NCI-H774 (cell line): ENCODE results near the gene KDELR1.

Experiments used
- DNase-seq: peaks from one replicate; lab custom pipeline; 2025; lab: John Stamatoyannopoulos, UW

Gene KDELR1

DNA sequence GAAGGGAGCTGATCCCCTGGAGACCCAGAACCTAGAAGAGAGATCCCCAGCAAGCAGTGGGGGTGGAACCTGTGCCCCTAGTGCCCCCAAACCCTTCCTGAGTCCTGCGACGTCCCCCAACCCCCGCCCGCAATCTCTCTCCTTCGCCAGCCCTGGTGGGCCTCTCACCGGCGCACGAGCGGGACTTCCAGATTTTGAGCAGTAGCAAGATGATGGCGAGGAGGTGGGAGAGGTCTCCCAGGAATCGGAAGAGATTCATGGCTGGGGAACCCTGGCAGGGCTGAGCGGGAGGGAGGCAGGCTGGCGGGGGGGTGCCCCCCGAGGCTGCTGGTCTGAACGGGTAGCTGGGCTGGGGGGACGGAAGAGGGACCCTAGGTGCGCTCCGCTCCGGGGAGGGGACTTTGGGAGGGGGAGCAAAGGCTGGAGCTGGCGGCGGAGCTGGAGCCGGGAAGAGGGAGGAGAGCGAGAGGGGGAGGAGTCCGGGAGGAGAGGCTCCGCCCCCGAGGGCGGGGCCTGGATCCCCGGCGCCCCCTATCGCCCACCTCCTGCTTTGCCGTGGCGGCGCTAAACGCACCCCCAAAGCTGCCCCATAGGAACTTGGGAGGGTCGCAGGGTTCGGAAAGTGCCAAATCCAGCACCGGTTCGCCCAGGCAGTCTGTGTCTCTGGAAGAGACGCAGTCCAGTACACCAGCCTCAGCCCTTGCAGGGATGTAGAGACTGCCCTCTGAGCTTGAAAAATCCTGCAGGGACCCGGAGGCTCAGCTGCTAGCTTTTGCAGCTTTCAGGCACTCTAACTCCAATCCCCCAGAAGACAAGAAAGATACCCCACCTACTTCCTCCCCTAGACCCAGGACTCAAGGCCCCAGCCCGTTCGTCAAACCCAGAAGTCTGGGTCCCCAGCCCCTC, at the start of gene KDELR1:
KDELR1 (minus strand) TSS at position 452 of the 906 bp plus-strand sequence; CDS start at position 259, 193 bp downstream.
- DNase-seq: peak; percentile 58

DNA sequence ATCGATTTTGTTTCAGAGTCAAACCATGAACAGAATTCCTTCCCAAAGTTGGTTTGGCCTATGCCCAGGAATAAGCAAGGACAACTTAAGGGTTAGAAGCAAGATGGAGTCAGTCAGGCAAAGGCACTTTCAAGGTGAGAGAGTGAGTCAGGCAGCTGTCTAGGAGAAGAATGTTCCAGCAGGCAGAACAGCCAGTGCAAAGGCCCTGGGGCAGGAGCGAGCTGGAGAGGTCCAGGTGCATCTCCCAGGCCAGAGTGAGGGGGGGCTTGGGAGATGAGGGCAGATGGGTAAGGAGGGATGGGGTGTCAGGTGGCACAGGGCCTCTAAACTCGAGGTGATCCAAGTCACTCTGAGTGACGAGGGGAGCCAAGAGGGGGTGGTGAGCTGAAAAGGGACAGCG, 45.2 kb upstream of the KDELR1 start:
- no peak for DNase-seq

DNA sequence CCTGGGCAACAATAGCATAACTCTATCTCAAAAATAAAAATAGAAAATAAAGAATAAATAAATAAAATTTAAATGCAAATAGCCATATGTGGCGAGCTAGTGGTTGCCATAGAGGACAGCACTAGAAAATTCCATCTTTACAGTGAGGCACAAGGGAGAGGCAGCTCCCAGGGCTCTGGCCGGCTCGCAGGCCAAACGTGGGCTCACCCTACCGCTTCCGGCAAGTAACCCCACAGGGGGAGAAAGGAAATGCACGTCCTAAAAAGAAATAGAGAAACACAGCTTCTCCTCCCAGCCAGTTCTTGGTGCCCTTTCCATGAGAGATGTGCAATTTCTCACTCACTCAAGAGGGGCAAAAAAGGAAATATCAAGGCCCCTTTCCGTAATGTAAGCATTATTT, 42.0 kb upstream of the KDELR1 start:
- DNase-seq: no peak

DNA sequence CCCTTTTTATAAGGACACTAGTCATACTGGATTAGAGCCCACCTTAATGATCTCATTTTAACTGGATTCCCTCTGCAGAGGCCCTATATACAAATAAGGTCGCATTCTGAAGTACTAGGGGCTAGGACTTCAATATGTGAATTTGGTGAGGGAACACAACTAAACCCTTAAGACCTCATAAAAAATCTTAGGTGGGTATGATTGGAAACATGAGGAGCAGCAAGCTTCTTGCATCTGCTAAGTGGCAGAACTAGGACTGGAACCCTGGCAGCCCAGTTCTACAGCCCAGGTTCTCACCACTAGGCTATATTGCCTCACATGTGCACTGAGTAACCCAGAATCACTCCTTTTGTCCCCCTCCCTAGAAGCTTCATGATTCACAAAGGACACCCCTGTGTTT, 37.3 kb upstream of the KDELR1 start:
- DNase-seq: no peak

DNA sequence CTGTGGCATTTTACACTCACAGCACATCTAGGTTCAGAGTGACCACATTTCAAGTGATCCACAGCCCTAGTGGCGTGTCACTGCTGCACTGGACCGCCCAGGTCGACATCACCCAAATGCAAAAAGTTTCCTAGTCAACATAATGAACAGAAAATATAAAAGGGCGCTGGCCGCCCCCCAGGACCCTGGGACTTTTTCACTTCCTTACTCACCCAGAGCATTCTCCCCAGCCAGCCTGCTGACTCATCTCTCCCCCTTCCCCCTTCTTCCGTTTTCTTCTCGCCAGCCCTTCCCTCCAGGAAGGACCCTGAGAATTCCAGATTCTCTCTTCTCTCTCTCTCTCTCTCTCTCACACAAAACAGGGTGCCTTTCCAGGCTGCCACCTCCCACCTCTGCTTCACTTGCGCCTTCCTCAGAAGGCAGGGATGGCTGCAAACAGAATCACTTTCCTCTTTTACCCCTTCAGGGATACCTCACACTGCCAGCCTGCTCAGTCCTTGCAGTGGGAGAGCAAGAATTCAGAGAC, 33.4 kb upstream of the KDELR1 start:
- no peak for DNase-seq

DNA sequence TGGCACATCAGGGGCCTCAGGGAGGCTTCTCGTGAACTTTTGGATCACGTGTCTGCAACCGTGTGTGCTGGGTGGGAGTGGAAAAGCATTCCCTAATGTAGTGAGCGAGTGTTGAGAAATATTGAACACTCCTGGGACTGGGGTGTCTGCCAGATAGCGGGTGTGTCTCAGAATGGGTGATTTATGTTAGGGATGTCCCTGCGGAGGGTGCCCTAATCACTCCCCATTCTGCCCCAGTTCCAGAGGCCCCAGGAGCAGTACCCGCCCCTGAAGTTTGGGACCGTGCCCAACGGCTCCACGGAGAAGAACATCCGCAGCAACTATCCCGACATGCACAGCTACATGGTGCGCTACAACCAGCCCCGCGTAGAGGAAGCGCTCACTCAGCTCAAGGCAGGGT, 30.2 kb upstream of the KDELR1 start:
- DNase-seq: no peak

DNA sequence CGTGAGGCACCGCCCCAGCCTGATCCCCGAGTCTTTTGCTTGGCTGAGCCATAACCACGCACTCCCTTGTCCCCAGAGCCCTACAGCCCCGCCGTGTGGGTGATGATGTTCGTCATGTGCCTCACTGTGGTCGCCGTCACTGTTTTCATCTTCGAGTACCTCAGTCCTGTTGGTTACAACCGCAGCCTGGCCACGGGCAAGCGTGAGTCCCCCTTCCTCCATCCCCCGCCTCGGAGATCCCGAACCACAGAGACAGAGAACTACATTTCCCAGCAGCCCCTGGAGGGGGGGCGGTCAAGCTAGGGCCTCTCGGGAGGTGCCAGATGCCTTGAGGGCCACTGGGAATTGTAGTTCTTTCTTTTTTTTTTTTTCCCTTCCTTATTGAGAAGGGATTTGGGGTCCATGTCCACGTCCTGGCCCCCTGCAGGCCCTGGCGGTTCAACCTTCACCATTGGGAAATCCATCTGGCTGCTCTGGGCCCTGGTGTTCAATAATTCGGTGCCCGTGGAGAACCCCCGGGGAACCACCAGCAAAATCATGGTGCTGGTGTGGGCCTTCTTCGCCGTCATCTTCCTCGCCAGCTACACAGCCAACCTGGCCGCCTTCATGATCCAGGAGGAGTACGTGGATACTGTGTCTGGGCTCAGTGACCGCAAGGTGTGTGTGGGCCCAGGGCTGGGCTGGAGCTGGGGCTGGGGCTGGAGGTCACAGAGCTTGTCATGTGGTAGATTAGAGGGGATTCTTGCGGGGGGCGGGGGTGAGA, 28.0 kb upstream of the KDELR1 start:
- no peak for DNase-seq

DNA sequence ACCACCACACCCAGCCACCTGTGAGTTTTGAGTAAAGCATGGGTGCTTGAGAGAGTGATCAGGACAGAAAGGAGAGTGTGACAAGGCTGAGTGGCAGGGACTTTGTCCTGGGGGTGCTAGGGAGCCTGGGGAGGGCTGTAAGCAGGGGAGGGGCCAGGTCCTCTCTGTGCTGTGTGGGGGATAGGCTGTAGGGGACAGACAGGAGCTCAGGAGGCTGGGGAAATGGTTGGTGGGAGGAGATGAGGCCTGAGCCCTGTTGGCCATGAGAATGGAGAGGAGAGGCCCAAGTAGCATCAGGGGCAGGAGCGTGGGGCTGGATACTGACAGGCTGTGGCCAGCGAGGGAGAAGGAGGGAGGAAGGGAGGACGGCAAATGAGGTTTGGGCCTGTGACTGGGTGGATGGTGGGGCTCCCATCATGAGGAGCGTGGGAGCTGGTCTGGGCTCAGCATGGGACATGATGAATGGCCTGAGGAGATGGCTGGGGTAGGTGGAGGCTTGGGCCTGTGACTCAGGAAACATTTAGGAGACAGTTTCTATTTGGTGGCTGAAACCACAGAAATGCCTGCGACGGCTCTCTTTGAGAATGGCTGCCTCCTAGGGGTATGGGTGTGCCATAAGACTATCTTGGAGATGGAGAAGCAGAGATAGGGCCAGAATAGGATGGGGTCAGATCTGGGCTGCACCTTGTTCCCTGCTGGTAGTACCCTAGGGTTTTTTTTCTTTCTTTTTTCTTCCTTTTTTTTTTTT, 27.1 kb upstream of the KDELR1 start:
- no peak for DNase-seq

DNA sequence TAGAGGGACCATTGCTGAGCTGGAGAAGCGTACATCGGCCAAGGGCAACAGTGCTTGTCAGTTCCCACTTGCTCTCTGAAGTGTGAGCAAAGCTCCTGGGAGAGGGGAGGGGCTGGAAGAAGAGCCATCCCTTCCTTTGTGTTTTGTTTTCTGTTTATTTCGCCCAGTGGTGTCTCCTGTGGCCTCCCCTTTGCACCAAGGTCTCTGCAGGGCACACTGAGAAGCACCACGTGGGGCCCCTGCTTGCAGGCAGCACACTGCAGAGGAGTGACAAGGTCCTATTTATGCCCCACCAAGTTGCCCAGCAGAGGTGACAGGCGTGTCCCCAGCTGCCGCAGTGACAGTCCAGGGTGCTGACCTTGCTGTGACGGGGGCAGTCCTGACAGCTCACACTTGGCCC, 26.1 kb upstream of the KDELR1 start:
- no peak for DNase-seq

DNA sequence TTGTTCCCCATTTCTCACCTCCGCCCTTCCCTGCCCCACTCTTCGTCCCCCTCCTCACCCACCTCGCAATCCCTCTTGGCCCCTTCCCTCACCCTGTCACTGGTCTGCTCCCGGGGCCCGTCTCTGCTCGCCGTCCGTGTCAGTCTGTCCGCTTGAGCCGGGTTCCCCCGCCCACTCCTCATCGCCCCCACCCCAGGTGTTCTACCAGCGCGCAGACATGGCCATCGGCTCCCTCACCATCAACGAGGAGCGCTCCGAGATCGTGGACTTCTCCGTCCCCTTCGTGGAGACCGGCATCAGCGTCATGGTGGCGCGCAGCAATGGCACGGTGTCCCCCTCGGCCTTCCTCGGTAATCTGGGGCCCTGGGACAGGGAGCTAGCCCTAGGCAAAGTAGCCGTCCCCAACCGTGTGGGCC, 24.5 kb upstream of the KDELR1 start:
- DNase-seq: no peak

DNA sequence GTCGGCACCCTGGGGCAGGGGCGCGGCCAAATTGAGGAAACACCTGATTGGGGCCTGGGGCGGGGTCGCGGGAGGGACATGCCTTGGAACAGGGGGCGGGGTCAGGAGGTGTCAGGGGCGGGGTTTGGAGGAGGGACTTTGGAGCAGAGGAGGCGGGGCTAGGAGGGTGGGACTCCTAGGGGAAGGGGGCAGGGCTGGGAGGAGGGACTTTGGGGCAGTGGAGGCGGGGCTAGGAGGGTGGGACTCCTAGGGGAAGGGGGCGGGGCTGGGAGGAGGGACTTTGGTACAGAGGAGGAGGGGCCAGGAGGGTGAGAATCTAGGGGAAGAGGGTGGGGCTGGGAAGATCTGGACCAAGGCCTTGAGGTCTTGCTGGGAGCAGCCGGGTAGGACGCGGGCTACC, 24.0 kb upstream of the KDELR1 start:
- peak; percentile 51 for DNase-seq

DNA sequence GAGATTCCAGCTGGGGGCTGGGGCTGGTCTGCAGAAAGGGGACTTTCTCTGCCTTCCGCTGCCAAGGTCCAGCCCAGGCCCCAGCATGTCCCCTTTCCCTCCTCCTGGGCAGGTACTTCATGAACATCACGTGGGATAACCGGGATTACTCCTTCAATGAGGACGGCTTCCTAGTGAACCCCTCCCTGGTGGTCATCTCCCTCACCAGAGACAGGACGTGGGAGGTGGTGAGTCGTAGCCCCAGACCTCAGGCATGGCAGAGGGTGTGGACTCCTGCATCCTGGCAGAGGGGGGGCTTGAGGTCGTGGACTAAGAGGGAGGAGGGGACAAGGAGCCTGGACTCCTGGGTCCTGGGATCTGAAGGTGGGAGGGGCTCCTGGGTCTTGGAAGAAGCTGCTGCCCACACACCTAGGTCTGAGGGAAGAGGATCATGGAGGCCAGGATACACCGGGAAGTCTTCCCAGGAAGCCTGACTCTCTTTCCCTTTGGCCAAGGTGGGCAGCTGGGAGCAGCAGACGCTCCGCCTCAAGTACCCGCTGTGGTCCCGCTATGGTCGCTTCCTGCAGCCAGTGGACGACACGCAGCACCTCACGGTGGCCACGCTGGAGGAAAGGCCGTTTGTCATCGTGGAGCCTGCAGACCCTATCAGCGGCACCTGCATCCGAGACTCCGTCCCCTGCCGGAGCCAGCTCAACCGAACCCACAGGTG, 22.7 kb upstream of the KDELR1 start:
- no peak for DNase-seq

DNA sequence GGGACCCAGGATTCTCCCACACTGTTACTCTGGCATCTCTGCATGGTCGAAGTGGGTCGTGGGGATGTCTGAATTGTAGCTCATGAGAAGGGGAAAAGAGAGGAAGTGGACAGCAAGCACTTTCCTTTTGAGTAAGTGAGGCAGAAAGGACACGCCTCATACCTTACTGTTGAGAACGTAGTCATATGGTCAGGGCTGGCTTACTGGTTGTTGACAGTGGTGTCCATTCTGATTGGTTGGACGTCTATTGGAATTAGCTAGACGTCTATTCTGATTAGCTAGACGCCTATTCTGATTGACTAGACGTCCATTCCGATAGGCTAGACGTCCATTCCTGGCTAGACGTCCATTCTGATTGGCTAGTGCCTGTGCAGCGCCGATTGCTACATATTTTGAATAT, 14.5 kb upstream of the KDELR1 start:
- no peak for DNase-seq

DNA sequence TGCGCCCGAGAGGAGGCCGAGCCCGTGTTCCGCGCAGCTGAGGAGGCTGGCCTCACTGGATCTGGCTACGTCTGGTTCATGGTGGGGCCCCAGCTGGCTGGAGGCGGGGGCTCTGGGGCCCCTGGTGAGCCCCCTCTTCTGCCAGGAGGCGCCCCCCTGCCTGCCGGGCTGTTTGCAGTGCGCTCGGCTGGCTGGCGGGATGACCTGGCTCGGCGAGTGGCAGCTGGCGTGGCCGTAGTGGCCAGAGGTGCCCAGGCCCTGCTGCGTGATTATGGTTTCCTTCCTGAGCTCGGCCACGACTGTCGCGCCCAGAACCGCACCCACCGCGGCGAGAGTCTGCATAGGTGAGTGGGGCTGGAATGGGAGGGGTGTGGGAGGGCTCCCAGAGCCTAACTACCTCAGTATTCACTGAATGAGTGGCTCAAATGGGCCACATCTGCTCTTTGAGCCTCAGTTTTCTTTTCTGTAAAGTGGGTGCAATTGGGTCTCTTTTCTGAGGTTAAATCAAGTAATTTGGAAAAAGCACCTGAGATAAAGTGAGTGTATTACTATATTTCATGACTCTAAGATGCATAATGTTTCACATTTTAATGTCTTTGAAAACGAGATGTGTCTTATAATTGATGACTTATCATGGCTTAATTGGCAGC, 13.8 kb upstream of the KDELR1 start:
- no peak for DNase-seq

DNA sequence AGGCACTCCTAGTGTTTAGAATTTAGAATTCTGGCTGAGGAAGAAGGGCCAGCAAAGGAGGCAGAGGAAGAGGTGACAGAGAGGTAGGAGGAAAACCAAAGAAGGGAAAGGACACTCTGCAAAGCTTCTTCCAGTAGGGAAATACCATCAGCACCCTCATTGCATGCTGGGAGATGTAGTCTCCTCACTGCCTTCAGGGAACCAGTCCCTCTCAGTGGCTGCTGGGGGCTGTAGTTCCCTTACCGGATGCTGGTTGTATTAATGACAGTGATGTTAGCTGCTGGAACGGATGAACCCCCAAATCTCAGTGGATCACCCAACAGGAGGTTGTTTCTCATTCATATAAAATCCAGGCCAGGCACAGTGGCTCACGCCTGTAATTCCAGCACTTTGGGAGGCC, 12.3 kb upstream of the KDELR1 start:
- DNase-seq: no peak

DNA sequence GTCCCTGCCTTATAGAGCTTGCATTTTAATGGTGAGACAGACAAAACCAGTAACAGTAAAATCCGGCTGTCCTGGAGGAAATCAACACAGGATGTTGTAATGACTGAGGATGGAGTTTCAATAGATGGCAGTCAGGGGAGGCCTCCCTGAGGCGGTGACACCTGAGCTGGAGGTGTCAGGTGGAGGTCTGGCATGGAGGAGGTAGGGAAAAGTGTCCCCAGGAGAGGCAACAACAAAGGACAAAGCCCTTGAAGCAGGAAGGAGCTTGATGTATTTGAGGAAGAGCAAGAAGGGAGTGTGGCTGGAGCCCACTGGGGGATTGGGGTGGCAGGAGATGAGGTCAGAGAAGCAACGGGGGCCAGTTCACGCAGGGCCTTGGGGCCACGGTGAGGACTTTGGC, 9.9 kb upstream of the KDELR1 start:
- no peak for DNase-seq

DNA sequence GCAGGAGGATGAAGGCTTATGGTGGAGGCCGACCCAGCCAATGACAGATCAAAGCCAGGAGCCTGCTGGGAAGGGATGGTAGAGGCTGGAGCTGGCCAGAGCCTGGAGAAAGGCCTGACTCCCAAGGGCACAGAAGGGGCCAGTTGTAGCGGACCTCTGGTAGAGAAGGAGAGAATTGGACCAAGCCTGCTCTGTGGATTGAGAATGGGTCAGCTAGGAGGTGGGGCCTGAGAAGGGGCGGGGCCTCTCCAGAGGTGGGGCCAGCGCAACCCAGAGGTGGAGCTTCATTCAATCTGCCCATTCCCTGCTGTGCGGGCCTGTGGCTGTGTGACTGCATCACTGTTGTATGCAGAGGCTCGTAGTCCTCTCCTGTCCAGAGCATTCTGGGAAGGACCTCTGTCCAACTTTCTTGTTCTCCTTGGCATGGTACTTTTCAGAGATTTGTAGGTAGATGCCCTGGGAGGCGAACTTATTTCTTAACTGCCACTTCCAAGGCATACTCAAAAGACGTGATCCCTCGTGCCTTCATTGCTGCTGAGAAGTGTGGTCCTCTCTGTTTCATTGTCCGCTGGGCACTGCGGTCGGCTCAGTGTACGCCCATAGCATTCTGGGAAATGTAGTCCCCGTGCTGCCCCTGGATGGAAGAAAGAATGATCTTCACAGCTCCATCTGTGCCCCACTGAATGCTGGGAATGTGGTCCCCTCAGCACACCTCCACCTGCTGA, 8.8 kb upstream of the KDELR1 start:
- DNase-seq: peak; percentile 82

DNA sequence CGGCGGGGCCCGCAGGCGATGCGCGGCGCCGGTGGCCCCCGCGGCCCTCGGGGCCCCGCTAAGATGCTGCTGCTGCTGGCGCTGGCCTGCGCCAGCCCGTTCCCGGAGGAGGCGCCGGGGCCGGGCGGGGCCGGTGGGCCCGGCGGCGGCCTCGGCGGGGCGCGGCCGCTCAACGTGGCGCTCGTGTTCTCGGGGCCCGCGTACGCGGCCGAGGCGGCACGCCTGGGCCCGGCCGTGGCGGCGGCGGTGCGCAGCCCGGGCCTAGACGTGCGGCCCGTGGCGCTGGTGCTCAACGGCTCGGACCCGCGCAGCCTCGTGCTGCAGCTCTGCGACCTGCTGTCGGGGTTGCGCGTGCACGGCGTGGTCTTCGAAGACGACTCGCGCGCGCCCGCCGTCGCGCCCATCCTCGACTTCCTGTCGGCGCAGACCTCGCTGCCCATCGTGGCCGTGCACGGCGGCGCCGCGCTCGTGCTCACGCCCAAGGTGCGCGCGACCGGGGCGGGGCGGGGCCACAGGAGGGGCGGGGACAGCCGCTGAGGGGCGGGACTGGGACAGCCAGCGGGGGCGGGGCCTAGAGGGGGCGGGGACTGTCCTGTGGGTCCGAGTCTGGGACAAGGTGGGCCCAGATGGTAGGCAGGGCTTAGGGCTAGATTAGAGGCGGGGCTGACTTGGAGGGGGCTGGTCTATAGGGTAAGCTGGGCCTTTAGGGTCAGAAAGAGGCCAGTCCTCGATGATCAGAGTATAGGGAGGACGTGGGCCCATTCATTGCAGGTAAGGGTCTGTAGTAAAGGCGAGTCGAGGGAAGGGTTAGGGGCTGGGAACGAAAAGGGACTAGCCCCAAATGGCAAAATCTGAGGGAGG, 7.3 kb upstream of the KDELR1 start:
- DNase-seq: peak; percentile 92

DNA sequence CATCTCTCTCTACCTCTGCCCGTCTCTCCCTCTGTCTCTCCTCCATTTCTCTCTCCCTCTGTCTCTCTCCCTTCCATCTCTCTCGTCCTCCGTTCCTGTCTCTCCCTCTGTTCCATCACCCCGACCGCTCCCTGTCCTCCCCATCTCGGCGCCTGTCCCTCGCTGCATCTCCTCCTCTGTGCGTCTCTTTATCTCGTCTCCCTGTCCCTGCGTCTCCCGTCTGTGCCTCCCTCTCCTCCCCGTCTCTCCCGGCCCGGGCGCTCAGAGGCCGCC, 6.7 kb upstream of the KDELR1 start:
- DNase-seq: no peak
